22Rv1 (cell line): Measurements from ENCODE around the gene KIF3A.
"Not testable (repeated sequence)": the region's sequence is repeated elsewhere in the genome, so short reads cannot be mapped to it uniquely, and the experiment has no call there.

Experiments used
- H3K27ac ChIP-seq: fragments of 450-650 bp; 2 replicates; pipeline ENCODE4 v1.5.1; 2017
- ZFX ChIP-seq: fragments of 450-650 bp; IDR thresholded peaks from 2 replicates; pipeline ENCODE4 v1.6.1; 2017; ENCODE audit warnings: antibody characterized with exemption, borderline replicate concordance
- TF ChIP-seq, protein P1 (sequence below): fragments of 450-650 bp; IDR thresholded peaks from 2 replicates; pipeline ENCODE4 v1.5.1; 2017; ENCODE audit warnings: mild to moderate bottlenecking

The KIF3A gene

DNA sequence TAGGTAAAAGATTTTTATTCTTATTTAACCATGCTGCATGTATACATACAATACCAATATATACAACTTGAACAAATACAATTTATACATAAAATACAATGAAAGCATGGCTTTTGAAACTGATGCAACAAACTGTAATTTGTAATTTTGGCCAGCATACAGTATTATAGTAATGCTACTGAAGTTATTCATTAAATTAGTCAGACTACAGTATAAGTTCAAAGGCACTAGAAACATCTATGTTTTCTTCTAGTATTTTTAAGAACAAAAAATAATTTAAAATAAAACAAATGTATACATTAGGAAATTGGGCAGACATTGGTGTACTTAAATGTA is 44.7 kb downstream of the KIF3A start:
- H3K27ac ChIP-seq, result no peak overlapping the region
- TF ChIP-seq, protein P1, sequence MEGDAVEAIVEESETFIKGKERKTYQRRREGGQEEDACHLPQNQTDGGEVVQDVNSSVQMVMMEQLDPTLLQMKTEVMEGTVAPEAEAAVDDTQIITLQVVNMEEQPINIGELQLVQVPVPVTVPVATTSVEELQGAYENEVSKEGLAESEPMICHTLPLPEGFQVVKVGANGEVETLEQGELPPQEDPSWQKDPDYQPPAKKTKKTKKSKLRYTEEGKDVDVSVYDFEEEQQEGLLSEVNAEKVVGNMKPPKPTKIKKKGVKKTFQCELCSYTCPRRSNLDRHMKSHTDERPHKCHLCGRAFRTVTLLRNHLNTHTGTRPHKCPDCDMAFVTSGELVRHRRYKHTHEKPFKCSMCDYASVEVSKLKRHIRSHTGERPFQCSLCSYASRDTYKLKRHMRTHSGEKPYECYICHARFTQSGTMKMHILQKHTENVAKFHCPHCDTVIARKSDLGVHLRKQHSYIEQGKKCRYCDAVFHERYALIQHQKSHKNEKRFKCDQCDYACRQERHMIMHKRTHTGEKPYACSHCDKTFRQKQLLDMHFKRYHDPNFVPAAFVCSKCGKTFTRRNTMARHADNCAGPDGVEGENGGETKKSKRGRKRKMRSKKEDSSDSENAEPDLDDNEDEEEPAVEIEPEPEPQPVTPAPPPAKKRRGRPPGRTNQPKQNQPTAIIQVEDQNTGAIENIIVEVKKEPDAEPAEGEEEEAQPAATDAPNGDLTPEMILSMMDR, result no peak

DNA sequence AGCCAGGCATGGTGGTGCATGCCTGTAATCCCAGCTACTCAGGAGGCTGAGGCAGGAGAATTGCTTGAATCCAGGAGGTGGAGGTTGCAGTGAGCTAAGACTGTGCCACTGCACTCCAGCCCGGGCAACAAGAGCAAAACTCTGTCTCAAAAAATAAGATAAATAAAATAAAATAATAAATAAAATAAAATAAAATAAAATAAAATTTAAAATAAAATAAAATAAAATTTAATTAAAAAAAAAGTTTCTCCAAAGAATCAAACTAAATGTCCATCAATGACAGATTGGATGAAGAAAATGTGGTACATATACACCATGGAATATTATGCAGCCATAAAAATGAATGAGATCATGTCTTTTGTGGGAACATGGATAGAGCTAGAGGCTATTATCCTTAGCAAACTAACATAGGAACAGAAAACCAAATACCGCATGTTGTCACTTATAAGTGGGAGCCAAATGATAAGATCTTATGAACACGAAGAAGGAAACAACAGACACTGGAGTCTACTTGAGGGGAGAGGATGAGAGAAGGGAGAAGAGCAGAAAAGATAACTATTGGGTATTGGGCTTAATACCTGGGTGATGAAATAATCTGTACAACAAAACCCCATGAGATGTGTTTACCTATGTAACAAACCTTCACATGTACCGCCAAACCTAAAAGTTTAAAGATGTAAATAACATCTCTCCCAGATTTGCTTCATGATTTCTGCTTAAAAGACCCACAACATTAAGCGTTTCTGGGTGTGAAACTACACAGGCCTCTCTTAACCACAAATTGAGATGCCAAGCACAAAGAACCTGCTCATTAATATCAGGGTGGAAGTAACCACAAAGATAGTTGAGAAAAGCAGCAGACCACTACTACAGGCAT is 45.4 kb downstream of the KIF3A start:
- H3K27ac ChIP-seq, result not testable (repeated sequence)

DNA sequence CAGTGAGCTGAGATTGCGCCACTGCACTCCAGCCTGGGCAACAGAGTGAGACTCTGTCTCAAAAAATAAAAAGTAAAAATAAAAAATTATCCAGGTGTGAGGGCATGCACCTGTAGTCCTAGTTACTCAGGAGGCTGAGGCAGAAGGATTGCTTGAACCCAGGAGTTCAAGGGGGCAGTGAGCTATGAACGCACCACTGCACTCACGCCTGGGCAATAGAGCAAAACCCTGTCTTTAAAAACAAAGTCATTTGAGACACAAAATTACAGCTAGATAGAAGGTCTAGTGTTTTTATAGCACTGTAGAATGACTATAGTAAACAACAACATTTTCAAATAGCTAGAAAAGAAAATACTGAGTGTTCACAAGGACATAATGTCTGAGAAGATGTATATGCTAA is 47.2 kb downstream of the KIF3A start:
- TF ChIP-seq ZFX, result no peak
- no peak overlapping the region for H3K27ac ChIP-seq

DNA sequence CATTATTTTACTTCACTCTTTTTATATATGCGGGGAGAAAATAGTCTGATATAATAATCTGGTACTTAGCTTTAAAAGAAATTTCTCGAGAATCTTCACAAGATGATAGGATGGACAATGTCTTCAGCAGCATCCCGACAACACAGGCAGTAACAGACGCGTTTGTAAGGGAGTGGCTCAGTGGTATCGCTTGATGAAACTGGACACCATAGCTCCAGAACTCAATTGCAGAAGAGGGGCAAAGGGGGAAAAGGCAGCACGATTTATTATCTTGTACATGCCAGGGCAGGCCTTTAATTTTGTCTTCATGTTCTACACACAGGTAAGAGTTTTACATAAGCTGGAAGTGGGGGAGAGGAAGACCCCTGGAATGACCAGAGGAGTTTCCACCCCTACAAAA is 47.8 kb downstream of the KIF3A start:
- H3K27ac ChIP-seq, result no peak overlapping the region
- TF ChIP-seq ZFX, result no peak
- TF ChIP-seq, protein P1, result no peak

DNA sequence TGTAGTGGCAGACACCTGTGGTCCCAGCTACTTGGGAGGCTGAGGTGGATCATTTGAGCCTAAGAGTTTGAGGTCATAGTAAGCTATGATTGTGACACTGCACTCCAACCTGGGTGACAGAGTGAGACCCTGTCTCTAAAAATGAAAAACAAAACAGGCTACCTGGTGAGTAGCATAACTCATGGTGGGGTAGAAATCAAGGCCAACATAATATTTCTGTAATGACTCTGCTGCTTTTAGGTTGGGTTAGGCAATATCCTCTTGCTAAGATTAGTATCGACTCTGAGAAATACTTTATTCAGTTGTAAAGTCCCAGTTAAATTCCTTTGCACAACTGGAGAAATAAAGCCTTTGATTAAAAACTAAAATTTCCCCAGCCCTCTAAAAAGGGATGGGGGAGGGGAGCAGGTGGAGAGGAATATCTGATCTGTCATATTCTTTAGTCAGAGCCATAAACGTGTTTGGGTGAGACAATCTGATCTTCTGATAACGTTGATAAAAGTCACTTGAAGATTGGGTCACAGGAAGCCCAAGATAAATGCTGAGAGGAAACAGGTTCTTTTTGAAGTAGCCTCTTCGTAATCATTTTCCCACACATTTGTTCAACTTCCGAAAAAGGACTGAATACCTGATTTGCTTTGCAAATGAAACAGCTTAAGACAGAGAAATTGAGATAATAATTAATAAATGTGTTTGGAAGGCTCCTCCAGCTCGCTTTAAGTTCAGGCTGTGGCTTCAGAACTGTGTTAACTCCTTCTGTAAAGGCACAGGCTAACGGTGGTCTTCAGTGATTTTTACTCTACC is 48.6 kb downstream of the KIF3A start:
- H3K27ac ChIP-seq, result no peak overlapping the region
- TF ChIP-seq, protein P1, result no peak
- TF ChIP-seq ZFX, result no peak

DNA sequence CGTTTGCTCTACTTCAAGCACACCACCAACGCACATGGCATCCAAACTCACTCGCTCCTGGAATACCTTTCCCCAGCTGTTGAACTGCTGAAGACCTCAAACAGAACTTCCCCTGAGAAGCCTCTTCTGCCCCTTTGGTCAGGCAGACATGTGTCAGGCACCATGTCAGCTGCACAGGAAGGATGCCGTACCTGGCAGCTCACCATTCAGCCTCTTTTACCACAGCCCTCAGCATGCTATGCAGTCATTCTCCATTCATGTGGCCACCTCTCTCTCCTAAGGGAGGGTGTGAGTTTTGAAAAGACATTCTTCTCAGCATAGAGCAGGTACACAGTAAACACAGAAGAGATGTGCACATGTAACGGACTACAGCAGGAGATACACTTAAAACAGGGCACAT is 49.4 kb downstream of the KIF3A start:
- no peak overlapping the region for H3K27ac ChIP-seq
- no peak for TF ChIP-seq ZFX
- TF ChIP-seq, protein P1, result no peak

DNA sequence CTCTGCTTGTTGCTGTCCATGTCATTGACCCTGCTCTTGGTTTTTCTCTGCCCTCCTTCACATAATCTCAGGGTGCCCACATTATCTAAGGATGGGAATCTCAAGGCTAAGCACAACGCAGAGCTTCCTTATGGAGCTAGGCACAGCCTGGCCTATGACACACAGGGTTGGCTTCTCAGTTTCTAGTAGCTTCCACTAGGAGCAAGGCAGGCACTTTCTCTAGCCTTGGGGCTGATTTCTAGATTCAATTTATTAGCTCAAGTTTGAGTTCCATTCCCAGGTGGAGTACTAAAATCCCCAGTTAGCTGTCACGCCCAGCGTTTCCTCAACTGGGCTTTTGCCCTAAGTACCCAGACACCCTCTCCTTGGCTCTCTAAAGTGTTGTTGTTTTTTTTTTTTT is 51.2 kb downstream of the KIF3A start:
- no peak for TF ChIP-seq ZFX
- TF ChIP-seq, protein P1, result no peak
- H3K27ac ChIP-seq, result no peak overlapping the region

DNA sequence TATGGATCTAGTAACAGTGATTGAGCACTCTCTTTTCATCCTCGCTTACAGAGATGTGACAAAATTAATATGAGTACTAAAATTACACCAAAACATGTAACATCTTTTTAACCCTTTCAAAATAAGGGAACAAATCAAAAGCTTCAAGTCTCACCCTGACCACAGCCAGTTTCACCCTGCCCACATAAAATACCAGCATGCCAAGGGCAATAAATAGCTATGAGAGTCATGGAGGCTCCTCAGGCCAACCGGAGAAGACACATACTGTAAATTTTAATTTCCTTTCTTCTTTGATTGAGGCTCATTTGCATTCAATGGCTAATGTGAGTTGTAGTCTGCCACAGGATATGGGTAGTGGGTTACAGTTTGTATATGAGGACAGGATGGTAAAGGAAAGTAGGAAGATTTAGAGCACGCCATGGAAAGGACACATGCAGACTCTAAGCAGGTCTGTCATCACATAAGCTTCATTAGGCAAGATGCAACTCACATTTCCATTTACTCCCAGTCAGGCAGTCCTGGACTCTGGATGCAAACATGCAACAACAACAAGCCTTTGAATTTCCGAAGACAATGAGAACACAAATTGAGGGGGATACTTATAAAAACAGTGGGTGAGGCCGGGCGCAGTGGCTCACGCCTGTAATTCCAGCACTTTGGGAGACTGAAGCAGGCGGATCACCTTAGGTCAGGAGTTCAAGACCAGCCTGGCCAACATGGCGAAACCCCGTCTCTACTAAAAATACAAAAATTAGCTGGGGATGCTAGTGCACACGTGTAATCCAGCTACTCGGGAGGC is 52.2 kb downstream of the KIF3A start:
- TF ChIP-seq ZFX, result no peak
- TF ChIP-seq, protein P1, result no peak
- H3K27ac ChIP-seq, result no peak overlapping the region
